HG02885 (cell line): ENCODE data around the gene KANSL1.

ENCODE experiments used
- ATAC-seq: cut with Tn5 transposase; IDR thresholded peaks from one replicate; pipeline ENCODE4 v1.9.1; 2021; ENCODE audit warnings: mild to moderate bottlenecking; ENCODE audit not compliant: unreplicated experiment, poor library complexity

The KANSL1 gene

GRCh38 chr17:46047856-46048255, 145.4 kb downstream of the KANSL1 start:
- no peak for ATAC-seq

- no peak for ATAC-seq
Observed at GRCh38 chr17:46047398-46047797, 145.8 kb downstream of the KANSL1 start.

- ATAC-seq = no peak
Observed at GRCh38 chr17:46046957-46047356, 146.3 kb downstream of the KANSL1 start.

GRCh38 chr17:46045639-46046038, 147.6 kb downstream of the KANSL1 start:
- ATAC-seq = no peak

GRCh38 chr17:46044989-46045388, 148.2 kb downstream of the KANSL1 start:
- ATAC-seq = no peak

GRCh38 chr17:46044286-46044928, 148.8 kb downstream of the KANSL1 start:
- ATAC-seq = no peak

- ATAC-seq = no peak
Observed at GRCh38 chr17:46043606-46044005, 149.6 kb downstream of the KANSL1 start.

- no peak for ATAC-seq
Observed at GRCh38 chr17:46042925-46043324, 150.3 kb downstream of the KANSL1 start.

- no peak for ATAC-seq
Observed at GRCh38 chr17:46042246-46042645, 151.0 kb downstream of the KANSL1 start.

- no peak for ATAC-seq
Observed at GRCh38 chr17:46039592-46040186, 153.5 kb downstream of the KANSL1 start.

- no peak for ATAC-seq
Observed at GRCh38 chr17:46038937-46039336, 154.3 kb downstream of the KANSL1 start.

GRCh38 chr17:46038414-46038813, 154.8 kb downstream of the KANSL1 start:
- no peak for ATAC-seq

- ATAC-seq = no peak
Observed at GRCh38 chr17:46037722-46038255, 155.4 kb downstream of the KANSL1 start.

- no peak for ATAC-seq
Observed at GRCh38 chr17:46036491-46036890, 156.7 kb downstream of the KANSL1 start.

- ATAC-seq = no peak
Observed at GRCh38 chr17:46035112-46035818, 158.0 kb downstream of the KANSL1 start.

- no peak for ATAC-seq
Observed at GRCh38 chr17:46033392-46033791, 159.8 kb downstream of the KANSL1 start.

GRCh38 chr17:46032909-46033308, 160.3 kb downstream of the KANSL1 start:
- ATAC-seq = no peak

GRCh38 chr17:46031920-46032319, 161.3 kb downstream of the KANSL1 start:
- no peak for ATAC-seq

- ATAC-seq = no peak
Observed at GRCh38 chr17:46031440-46031839, 161.8 kb downstream of the KANSL1 start.

GRCh38 chr17:46030752-46031151, 162.5 kb downstream of the KANSL1 start:
- no peak for ATAC-seq

GRCh38 chr17:46029627-46030026, 163.6 kb downstream of the KANSL1 start:
- ATAC-seq = no peak
